ENCODE data around the gene SQSTM1. TPM values are rescaled to one million over a fixed set of nuclear protein-coding genes. Genes with fewer than 3 reads are reported as not detected.
A peak's percentile ranks its signal among the peaks of the same experiment; 100 is the strongest.

Gene SQSTM1
- total RNA-seq, 3 donors from 2014 or later (not counting 1 experiment from before 2014, with no cell fraction given): 474 to 707 (median 657) TPM

DNA sequence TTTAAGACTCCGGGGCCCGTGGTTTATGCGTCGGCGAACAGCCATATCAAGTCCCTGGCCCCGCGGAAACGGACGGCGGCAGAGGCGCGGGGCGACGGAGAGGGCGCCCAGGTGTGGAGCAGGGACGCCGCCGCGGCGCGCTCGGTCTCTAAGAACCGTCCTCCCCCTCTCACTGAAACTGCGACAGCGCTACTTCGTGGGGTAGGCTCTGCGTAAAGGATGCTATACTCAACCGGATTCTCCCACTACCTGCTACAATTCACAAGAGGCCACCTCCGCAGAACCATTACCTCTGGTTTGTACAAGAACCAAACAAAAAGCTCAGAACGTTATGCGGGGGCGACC, 37.5 kb downstream of the SQSTM1 start:
- H3K9me3 Mint-ChIP-seq: no peaks in the 10 kb centered on the region
- under 1% methylated on average over 32 of the region's 32 CpGs for WGBS (ENCODE audit: insufficient coverage)
- no peaks in the 10 kb centered on the region for H3K27me3 Mint-ChIP-seq (ENCODE audit: low read depth in 2 of 2)
- DNase-seq (peak; percentile 37 to 78), ATAC-seq (peak; percentile 56 to 72 (median 62))
- H3K27ac ChIP-seq (ENCODE audit: low read length): peak overlapping the region; percentile 48
- no peaks in the 10 kb centered on the region for H3K9me3 ChIP-seq (ENCODE audit: control insufficient read depth, insufficient read depth, low read length)
- H3K4me3 Mint-ChIP-seq: peak overlapping the region; percentile 95
- H3K4me1 ChIP-seq (ENCODE audit: control insufficient read depth, insufficient read depth, low read length): peaks cover 13% of the 10 kb centered on the region
- peak overlapping the region; percentile 78 to 91 for H3K27ac Mint-ChIP-seq
- intact Hi-C loops (cut with micrococcal nuclease): loop anchor here (2.0 kb wide), 2 partner anchors 21 to 55 kb away; no protein-coding TSS in a partner anchor
- H3K27me3 ChIP-seq (ENCODE audit: control insufficient read depth, insufficient read depth, low read length): no peaks in the 10 kb centered on the region
- H3K4me3 ChIP-seq (ENCODE audit: low read length): peak overlapping the region; percentile 98
- peaks cover 8 to 15% of the 10 kb centered on the region in 2 donors for H3K4me1 Mint-ChIP-seq
- TF ChIP-seq, protein P1, sequence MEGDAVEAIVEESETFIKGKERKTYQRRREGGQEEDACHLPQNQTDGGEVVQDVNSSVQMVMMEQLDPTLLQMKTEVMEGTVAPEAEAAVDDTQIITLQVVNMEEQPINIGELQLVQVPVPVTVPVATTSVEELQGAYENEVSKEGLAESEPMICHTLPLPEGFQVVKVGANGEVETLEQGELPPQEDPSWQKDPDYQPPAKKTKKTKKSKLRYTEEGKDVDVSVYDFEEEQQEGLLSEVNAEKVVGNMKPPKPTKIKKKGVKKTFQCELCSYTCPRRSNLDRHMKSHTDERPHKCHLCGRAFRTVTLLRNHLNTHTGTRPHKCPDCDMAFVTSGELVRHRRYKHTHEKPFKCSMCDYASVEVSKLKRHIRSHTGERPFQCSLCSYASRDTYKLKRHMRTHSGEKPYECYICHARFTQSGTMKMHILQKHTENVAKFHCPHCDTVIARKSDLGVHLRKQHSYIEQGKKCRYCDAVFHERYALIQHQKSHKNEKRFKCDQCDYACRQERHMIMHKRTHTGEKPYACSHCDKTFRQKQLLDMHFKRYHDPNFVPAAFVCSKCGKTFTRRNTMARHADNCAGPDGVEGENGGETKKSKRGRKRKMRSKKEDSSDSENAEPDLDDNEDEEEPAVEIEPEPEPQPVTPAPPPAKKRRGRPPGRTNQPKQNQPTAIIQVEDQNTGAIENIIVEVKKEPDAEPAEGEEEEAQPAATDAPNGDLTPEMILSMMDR (IDR thresholded peaks at IDR 0.05): no peak
- peaks cover 3% of the 10 kb centered on the region for H3K36me3 ChIP-seq (ENCODE audit: control insufficient read depth, insufficient read depth, low read length)
- no peaks in the 10 kb centered on the region for H3K36me3 Mint-ChIP-seq

GRCh38 chr5:179858586-179859427, 38.1 kb downstream of the SQSTM1 start, which contains the start of gene MRNIP:
TSS of gene MRNIP (minus strand) at chr5:179858817. CDS start at chr5:179858796, 21 bp downstream.
- no peaks in the 10 kb centered on the region for H3K27me3 Mint-ChIP-seq (ENCODE audit: low read depth in 2 of 2)
- DNase-seq (peak; percentile 82 to 94), ATAC-seq (peak; percentile 96 to 98 (median 97))
- no peaks in the 10 kb centered on the region for H3K36me3 Mint-ChIP-seq
- Histone ChIP-seq H3K36me3 (ENCODE audit: control insufficient read depth, insufficient read depth, low read length) (peaks cover 7% of the 10 kb centered on the region), H3K9me3 (ENCODE audit: control insufficient read depth, insufficient read depth, low read length) (no peaks in the 10 kb centered on the region), H3K27me3 (ENCODE audit: control insufficient read depth, insufficient read depth, low read length) (no peaks in the 10 kb centered on the region), H3K4me1 (ENCODE audit: control insufficient read depth, insufficient read depth, low read length) (peaks cover 13% of the 10 kb centered on the region), H3K27ac (ENCODE audit: low read length) (peak within 1 kb of the TSS; percentile 52), H3K4me3 (ENCODE audit: low read length) (peak within 1 kb of the TSS; percentile 98)
- intact Hi-C loops (cut with micrococcal nuclease): loop anchor here (2.0 kb wide), 2 partner anchors 22 to 56 kb away; no protein-coding TSS in a partner anchor
- H3K4me1 Mint-ChIP-seq: peaks cover 8 to 15% of the 10 kb centered on the region in 2 donors
- under 1% methylated on average over 84 of the region's 90 CpGs for WGBS (ENCODE audit: insufficient coverage)
- peak within 1 kb of the TSS; percentile 95 for H3K4me3 Mint-ChIP-seq
- TF ChIP-seq, protein P1 (IDR thresholded peaks at IDR 0.05): no peak
- no peaks in the 10 kb centered on the region for H3K9me3 Mint-ChIP-seq
- peak within 1 kb of the TSS; percentile 78 to 91 for H3K27ac Mint-ChIP-seq

- H3K27ac Mint-ChIP-seq: no peak overlapping the region
- Histone ChIP-seq H3K4me3 (ENCODE audit: low read length) (no peak overlapping the region), H3K9me3 (ENCODE audit: control insufficient read depth, insufficient read depth, low read length) (no peaks in the 10 kb centered on the region), H3K36me3 (ENCODE audit: control insufficient read depth, insufficient read depth, low read length) (peaks cover 13% of the 10 kb centered on the region), H3K4me1 (ENCODE audit: control insufficient read depth, insufficient read depth, low read length) (peaks cover 13% of the 10 kb centered on the region), H3K27me3 (ENCODE audit: control insufficient read depth, insufficient read depth, low read length) (no peaks in the 10 kb centered on the region), H3K27ac (ENCODE audit: low read length) (no peak overlapping the region)
- ATAC-seq (no peak), DNase-seq (no peak)
- no peaks in the 10 kb centered on the region for H3K27me3 Mint-ChIP-seq (ENCODE audit: low read depth in 2 of 2)
- H3K4me1 Mint-ChIP-seq: peaks cover 8 to 15% of the 10 kb centered on the region in 2 donors
- no peaks in the 10 kb centered on the region for H3K36me3 Mint-ChIP-seq
- 90% methylated on average over 10 of the region's 11 CpGs for WGBS (ENCODE audit: insufficient coverage)
- H3K4me3 Mint-ChIP-seq: peak overlapping the region; percentile 63
- TF ChIP-seq, protein P1 (IDR thresholded peaks at IDR 0.05): no peak
- intact Hi-C loops (cut with micrococcal nuclease): no loop called here
- no peaks in the 10 kb centered on the region for H3K9me3 Mint-ChIP-seq
These were observed 39.6 kb downstream of the SQSTM1 start for GRCh38 chr5:179860301-179860700.
